ENCODE measurements around the gene KLHDC7B.
A peak's percentile ranks its signal among the peaks of the same experiment; 100 is the strongest.

KLHDC7B gene

GRCh38 chr22:50561401-50562358 lies 16.0 kb downstream of the KLHDC7B start:
- H3K27ac ChIP-seq = no peak overlapping the region
- TF ChIP-seq, protein P1, sequence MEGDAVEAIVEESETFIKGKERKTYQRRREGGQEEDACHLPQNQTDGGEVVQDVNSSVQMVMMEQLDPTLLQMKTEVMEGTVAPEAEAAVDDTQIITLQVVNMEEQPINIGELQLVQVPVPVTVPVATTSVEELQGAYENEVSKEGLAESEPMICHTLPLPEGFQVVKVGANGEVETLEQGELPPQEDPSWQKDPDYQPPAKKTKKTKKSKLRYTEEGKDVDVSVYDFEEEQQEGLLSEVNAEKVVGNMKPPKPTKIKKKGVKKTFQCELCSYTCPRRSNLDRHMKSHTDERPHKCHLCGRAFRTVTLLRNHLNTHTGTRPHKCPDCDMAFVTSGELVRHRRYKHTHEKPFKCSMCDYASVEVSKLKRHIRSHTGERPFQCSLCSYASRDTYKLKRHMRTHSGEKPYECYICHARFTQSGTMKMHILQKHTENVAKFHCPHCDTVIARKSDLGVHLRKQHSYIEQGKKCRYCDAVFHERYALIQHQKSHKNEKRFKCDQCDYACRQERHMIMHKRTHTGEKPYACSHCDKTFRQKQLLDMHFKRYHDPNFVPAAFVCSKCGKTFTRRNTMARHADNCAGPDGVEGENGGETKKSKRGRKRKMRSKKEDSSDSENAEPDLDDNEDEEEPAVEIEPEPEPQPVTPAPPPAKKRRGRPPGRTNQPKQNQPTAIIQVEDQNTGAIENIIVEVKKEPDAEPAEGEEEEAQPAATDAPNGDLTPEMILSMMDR (conservative IDR thresholded peaks at IDR 0.05) = no peak

DNA sequence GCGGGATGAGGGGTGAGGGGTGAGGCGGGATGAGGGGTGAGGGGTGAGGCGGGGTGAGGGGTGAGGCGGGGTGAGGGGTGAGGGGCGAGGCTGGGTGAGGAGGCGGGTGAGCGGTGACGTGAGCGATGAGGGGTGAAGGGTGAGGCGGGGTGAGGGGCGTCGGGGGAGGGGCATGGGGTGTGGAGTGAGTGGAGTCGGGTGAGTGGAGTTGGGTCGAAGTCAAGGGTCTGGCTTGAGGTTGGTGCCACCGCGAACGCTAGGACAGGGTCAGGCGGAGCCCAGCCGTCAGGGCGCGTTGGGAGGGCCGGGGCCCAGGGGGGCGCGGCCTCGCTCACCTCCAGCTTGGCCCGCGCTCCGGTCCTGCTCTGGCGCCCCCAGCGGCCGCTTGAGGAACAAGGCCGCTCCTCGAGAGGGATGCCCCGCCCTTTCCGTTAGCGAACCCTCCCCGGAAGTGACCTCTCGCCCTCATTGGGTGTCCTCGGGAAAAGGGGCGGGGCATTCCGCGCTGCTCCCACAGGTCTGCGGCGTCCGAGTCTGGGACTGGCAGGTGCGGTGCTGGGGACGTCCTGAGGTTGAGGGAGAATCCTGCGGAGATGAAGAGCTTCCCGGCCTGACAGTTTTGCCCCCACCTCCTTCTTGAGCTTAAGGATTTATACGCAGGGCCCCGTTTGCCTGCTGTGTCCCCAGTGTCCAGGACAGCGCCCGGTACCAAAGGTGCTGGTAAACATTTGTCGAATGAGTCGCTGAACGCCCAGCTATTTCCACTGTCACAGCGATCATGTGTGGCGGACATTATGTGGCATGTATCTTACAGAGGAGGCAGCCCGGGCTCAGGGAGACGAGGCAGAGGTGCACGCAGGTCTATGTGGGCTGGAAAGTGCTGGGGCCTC lies 17.1 kb downstream of the KLHDC7B start, which contains the start of gene SYCE3:
SYCE3 (minus strand) TSS at position 397 of the 890 bp plus-strand sequence. CDS start 6,514 bp downstream, outside the sequence.
- H3K27ac ChIP-seq = peak within 1 kb of the TSS; percentile 70
- TF ChIP-seq, protein P1 (conservative IDR thresholded peaks at IDR 0.05) = peak; percentile 86

- TF ChIP-seq, protein P1 (conservative IDR thresholded peaks at IDR 0.05) = no peak
- peak overlapping the region; percentile 70 for H3K27ac ChIP-seq
Observed at GRCh38 chr22:50563413-50564160, 17.9 kb downstream of the KLHDC7B start.

DNA sequence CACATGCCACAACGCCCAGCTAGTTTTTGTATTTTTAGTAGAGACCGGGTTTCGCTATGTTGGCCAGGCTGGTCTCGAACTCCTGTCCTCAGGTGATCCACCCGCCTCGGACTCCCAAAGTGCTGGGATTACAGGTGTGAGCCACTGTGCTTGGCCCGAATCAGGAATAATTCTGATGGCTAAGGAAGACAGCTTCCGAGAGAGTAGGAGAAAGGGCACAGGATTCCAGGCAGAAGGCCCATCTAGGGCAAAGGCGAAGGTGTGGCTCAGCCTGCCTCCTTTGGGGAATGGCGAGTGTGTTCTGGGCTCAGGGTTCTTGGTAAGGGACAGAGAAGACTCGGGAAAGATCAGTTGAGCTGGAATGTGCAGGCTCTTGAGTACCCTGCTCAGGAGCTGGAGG lies 18.6 kb downstream of the KLHDC7B start:
- TF ChIP-seq, protein P1 (conservative IDR thresholded peaks at IDR 0.05) = no peak
- peak overlapping the region; percentile 70 for H3K27ac ChIP-seq

- TF ChIP-seq, protein P1 (conservative IDR thresholded peaks at IDR 0.05) = no peak
- H3K27ac ChIP-seq = no peak overlapping the region
Observed at GRCh38 chr22:50567721-50568252, 22.1 kb downstream of the KLHDC7B start.

DNA sequence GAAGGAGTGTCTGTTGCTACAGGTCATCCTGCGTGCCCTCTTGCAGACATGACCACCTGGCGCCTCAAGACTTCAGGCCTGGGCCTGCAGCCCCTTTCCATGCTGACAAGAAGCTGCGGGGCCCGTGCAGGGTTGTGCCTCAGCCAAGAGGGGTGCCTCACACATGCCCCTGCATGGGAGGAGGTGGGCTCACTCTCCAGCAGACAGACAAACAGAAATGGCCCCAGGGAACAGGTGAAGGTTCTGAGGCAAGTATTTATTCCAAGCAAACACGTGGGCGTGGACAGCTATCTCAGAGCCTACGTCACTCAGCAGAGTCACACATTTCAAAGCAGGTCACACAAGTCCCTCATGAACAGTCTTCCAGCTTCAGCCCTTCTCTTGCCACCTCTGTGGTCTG lies 22.9 kb downstream of the KLHDC7B start:
- H3K27ac ChIP-seq = no peak overlapping the region

More for the DNA sequence above, 22.9 kb downstream of the KLHDC7B start:
- TF ChIP-seq, protein P1 (conservative IDR thresholded peaks at IDR 0.05) = no peak
